Measurements from ENCODE around the gene BTBD7.

GRCh38 chr14:93347850-93348249 is 15.0 kb upstream of the BTBD7 start:
- TF ChIP-seq SRF (IDR thresholded peaks at IDR 0.05; ENCODE audit: low read depth) (no peak), CTCF (IDR thresholded peaks at IDR 0.05 in 2 of 3, conservative IDR thresholded peaks at IDR 0.05 in 1 of 3; ENCODE audit: borderline replicate concordance in 1 of 3, insufficient read depth in 1 of 3, low read depth in 2 of 3, low read length in 2 of 3) (no peak), SIN3A (IDR thresholded peaks at IDR 0.05; ENCODE audit: low read depth) (no peak), RAD21 (IDR thresholded peaks at IDR 0.05; ENCODE audit: low read depth) (no peak), REST (IDR thresholded peaks at IDR 0.05; ENCODE audit: low read depth) (no peak), POLR2A (IDR thresholded peaks at IDR 0.05; ENCODE audit: borderline replicate concordance, extremely low read depth, insufficient read depth, insufficient read length) (no peak), EZH2 (IDR thresholded peaks at IDR 0.05) (no peak), TCF7L2 (IDR thresholded peaks at IDR 0.05; ENCODE audit: borderline replicate concordance, extremely low read depth, insufficient read depth, insufficient read length) (no peak), ZBTB33 (IDR thresholded peaks at IDR 0.05; ENCODE audit: extremely low read depth, insufficient replicate concordance, low read length) (no peak), POLR2AphosphoS5 (IDR thresholded peaks at IDR 0.05; ENCODE audit: low read depth, low read length) (no peak)
- TF ChIP-seq, protein P1, sequence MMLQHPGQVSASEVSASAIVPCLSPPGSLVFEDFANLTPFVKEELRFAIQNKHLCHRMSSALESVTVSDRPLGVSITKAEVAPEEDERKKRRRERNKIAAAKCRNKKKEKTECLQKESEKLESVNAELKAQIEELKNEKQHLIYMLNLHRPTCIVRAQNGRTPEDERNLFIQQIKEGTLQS (IDR thresholded peaks at IDR 0.05): no peak
